Occipital lobe (tissue), 2 donors: Measurements from ENCODE around the gene STMND1. TPM values are rescaled to one million over a fixed set of nuclear protein-coding genes. Genes with fewer than 3 reads are reported as not detected.
"Not testable (repeated sequence)": the region's sequence is repeated elsewhere in the genome, so short reads cannot be mapped to it uniquely, and the experiment has no call there.

Source experiments
- DNase-seq: peaks from one replicate; lab custom pipeline; 2025; lab: John Stamatoyannopoulos, UW
- total RNA-seq: library from RNA; depleted of rRNA; stranded (reverse); fragments of >200 nt; gene quantifications from one replicate; pipeline ENCODE4 v1.2.3, GENCODE V29; 2014

Gene STMND1
- total RNA-seq: not detected

DNA sequence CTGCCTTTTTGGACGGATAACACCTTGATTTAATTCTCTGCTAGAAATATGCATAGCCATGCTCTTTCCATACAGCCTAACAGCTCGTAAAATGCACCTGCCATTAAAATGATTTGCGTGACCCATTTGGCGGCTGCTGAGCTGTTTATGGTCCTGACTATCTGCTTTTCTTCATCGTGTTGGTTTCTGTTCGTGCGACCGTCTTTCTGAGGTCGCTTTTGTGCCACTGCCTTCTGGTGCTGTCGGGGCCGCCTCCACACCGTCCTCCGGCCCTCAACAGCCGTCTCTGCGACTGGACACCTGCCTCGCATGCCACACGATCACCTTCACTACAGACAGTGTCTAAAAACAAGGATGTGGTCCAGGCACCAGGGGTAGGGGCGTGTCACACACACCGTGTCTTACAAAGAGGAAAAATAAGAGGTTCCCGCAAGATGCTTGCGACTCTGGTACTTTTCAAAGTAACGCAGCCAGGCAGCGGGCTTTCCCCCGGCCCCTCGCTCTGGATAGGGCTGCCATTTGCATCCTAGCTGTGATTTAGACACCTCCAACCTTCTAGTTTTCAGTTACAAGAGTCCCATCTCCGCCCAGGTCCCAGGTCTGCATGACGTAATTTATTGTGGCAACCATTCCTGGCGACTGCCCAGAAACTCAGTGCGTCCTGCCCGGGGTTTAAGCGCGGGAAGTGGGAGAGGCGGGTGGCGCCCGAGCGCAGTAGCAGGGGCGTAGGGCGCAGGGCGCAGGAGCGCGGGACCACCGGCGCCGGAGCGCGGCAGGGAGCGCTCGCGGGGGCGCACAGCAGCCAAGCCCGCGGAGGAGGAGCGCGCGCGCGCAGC is at the start of gene STMND1:
Gene STMND1, plus strand, starts transcription at position 629 of the 836 bp plus-strand sequence. CDS start 208 bp downstream, outside the sequence.
- no peak for DNase-seq

DNA sequence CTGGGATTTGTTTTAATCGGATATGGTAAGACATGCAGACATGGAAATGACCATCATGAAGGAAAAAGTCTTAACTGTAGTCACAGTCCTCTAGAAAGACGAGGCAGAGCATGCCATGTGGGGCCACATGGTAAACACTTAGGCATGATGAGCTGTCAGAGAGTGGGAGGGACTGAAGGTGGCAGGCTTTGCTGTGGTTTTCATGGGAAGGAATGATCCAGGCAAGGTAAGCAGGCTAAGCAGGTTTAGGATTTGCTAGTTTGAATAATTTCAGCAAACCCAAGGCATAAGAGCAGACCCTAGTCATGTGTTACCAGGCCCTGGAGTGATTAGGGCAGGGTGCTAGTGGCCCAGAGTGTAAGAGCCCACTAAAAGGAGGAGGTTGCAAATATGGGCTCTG is 47.2 kb upstream of the STMND1 start:
- no peak for DNase-seq

DNA sequence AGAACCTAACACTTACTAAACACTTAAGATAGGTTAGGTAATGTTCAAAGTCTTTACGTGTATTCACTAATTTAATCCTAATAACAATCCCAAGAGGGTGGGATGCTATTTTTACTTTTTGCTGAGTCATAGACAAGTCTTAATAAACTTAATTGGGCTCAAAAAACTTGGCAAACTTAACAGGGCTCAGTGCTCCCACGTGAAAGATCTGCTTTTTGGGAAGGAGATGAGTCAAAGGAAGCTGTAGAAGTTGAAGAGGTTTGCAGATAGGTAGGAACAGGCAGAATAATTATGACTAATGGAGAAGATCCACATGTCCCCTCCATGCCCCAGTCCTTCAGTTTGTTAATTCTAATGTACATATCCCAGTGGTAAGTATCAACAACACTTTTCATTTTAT is 44.5 kb upstream of the STMND1 start:
- DNase-seq: no peak

DNA sequence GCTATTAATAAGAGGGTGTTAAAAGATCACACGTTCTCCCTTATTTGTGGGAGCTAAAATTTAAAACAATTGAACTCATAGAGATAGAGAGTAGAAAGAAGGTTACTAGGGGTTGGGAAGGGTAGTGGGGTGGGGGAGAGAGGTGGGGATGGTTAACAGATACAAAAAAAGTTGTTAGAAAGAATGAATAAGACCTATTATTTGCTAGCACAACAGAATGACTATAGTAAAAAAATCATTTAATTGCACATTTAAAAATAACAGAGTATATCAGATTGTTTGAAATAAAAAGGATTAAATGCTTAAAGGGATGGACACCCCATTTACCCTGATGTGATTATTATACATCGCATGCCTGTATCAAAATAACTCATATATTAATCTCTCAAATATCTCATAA is 43.3 kb upstream of the STMND1 start:
- DNase-seq: no peak

DNA sequence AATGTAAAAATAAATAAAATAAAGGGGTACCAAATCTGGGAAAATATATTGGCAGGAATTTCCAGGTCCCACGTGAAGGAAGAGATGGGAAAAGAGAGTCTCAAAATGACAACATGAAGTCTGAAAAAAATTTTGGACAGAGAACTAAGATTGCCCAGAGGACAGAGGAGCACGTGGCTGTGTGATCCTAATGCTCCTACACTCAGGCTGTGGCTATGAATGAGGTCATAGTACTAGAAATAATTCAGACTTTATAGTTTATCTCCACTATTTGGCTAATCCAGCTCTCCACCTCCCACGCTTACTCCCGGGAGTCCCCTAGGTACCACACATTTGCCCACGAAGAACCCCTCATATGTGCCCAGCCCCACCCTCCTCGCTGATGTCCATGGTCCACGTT is 42.8 kb upstream of the STMND1 start:
- DNase-seq: no peak

GRCh38 chr6:17059850-17060249 is 42.0 kb upstream of the STMND1 start:
- no peak for DNase-seq

DNA sequence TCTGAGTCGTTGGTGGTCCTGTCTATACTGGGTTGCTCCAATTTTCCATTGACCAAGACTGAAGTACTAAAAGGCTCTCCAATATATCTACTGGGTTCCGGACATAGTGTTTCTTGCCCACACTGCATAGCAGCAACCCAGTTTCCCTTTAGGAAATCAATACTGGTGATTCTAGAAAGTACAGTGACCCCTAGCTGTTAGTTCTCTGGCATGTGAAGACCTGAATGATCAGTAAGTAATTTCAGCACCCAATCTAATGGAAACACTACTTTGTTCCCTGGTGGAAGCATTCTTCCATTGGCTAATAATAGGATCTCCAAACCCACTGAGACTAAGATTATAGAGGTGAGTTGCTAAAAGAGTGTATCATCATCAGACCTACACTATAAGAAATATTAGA is 40.8 kb upstream of the STMND1 start:
- DNase-seq: no peak

DNA sequence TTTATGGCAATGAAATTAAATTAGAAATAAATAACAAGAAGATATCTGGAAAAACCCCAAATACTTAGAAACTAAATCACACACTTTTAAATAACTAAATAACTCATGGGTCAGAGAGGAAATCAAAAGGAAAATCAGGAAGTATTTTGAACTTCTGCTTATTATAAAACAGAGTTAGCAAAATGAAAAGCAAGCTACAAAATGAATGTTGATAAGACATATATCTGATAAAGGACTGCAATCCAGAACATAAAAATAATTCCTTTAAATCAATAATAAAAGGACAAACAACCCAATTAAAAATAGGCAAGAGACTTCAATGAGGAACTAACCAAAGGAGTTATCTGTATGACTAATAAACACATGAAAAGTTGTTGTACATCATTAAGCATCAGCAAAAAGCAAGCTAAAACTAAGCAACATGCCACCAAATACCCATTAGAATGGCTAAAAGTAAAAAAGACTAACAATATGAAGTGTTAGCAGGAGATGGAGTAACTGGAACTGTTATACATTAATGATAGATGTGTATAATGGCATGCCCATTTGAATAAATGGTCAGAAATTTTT is 38.9 kb upstream of the STMND1 start:
- no peak for DNase-seq

GRCh38 chr6:17064975-17065374 is 36.9 kb upstream of the STMND1 start:
- no peak for DNase-seq

GRCh38 chr6:17066610-17067009 is 35.2 kb upstream of the STMND1 start:
- no peak for DNase-seq

DNA sequence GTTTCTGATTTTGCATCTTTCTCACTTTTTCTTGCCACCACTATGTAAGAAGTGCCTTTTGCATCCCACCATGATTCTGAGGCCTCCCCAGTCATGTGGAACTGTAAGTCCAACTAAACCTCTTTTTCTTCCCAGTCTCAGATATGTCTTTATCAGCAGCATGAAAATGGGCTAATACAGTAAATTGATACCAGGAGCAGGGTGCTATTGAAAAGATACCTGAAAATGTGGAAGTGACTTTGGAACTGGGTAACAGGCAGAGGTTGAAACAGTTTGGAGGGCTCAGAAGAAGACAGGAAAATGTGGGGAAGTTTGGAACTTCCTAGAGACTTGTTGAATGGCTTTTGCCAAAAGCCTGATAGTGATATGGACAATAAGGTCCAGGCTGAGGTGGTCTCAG is 32.9 kb upstream of the STMND1 start:
- not testable (repeated sequence) for DNase-seq

- not testable (repeated sequence) for DNase-seq
These were observed 31.4 kb upstream of the STMND1 start for GRCh38 chr6:17070400-17070799.

DNA sequence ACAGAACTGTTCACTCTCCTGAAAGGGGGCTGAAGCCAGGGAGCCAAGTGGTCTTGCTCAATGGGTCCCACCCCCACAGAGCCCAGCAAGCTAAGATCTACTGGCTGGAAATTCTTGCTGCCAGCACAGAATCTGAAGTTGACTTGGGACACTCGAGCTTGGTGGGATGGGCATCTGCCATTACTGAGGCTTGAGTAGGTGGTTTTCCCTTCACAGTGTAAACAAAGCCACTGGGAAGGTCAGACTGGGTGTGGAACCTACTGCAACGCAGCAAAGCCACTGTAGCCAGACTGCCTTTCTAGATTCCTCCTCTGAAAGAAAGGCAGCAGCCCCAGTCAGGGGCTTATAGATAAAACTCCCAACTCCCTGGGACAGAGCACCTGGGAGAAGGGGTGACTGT is 28.3 kb upstream of the STMND1 start:
- not testable (repeated sequence) for DNase-seq

- no peak for DNase-seq
These were observed 20.6 kb upstream of the STMND1 start for GRCh38 chr6:17081273-17081672.

DNA sequence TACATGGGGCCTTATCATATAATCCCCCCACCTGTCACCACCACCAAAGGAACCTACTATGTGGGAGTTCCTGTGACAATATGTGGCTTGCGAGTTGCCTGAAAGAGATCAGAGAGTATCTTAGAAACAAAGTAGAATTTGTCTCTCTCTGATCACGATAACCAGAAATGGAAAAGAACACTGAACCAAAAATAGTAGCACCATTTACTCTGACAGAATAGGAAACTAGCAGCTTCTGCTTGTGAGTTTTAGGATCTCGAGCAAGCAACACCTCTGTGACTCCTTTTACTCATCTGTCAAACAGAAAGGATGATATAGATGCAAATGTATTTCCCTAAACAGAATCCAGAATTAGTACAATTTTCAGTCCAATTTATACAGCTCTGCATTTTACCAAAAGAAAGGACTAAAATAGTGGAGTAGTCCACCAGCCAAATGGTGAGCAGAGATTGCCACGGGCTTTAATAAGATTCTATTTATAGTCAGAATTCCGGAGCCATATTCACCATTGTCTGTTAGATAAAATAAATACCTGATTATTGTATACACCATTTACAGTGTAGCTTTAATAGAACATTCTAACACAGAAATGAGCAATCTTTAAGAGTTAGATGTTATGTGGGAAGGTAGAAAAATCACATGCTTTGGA is 19.9 kb upstream of the STMND1 start:
- DNase-seq: no peak

- DNase-seq: no peak
These were observed 18.5 kb upstream of the STMND1 start for GRCh38 chr6:17083397-17083796.

GRCh38 chr6:17086469-17086868 is 15.4 kb upstream of the STMND1 start:
- peak; percentile 32 for DNase-seq

- DNase-seq: no peak
These were observed 13.7 kb upstream of the STMND1 start for GRCh38 chr6:17088091-17088611.

DNA sequence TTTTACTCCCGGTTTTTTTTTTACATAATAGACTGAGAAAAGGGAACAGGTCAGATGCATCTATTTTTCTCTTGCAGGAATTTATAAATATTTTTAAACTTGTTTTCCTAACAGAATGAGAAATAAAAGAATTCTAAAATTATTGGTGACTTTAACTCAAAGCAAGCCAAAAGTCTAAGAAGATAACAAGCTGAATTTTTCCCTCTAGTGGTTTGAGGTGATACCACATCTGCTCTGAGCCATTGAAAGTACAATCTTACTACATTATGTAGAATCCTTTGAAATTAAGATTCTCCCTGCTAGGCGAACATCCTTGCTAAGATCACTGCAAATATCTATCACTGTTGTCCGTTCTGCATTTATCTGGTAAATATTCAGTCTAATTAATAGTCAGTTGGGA is 10.7 kb upstream of the STMND1 start:
- DNase-seq: no peak

DNA sequence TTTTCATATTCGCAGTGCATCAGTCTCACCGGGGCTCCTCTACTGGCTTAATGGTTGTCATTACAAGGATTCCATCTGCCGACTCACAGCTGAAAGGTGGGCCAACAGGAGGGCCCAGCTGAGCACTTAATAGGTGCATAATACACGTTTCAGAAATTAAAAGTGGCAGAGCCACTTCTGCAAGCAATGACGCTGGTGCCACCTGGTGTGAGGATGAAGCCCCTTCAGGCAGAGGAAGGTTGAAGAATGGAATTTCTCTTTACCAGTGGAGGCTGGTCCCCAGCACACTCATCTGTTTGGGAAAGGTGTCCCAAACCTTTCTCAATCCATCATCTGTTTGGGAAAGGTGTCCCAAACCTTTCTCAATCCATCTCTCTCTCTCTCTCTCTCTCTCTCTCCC is 8.2 kb upstream of the STMND1 start:
- DNase-seq: no peak

GRCh38 chr6:17096096-17096495 is 5.8 kb upstream of the STMND1 start:
- no peak for DNase-seq

GRCh38 chr6:17096652-17097051 is 5.2 kb upstream of the STMND1 start:
- DNase-seq: no peak
